Fibroblast of skin of abdomen (primary cell): ENCODE data around the gene TAF11L4. TPM values are rescaled to one million over a fixed set of nuclear protein-coding genes. Genes with fewer than 3 reads are reported as not detected.
"Not testable (repeated sequence)": the region's sequence is repeated elsewhere in the genome, so short reads cannot be mapped to it uniquely, and the experiment has no call there.

Experiments
- DNase-seq: peaks from one replicate; pipeline ENCODE4 v3.0.0-alpha.2; 2013
- polyA plus RNA-seq, 2 experiments: library from polyadenylated mRNA; unstranded; fragments of 120-200 nt; gene quantifications; one replicate each; pipeline ENCODE4 v1.2.1, GENCODE V29; 2013; ENCODE audit not compliant: insufficient read length in 2 of 2

The TAF11L4 gene
- polyA plus RNA-seq (2013, experiment 1 of 2; ENCODE audit: insufficient read length): not detected
- polyA plus RNA-seq (2013, experiment 2 of 2; ENCODE audit: insufficient read length): not detected

DNA sequence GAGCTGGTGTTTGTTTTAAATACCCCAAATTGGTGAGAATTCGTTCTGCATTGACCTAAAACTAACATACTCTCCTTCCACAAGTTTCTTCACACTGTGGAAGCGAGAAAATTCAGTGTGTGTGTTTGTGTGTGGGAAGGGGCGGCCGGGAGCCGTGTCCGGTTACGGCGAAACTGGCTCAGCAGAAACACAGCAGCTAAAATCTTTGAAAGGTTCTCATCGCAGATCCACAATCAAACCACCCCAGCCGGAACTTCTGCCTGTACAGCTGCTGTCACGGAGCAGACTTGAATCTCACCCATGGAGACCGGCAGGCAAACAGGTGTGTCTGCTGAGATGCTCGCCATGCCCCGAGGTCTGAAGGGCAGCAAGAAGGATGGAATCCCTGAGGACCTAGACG is at the start of gene TAF11L4:
TAF11L4 (plus strand) TSS at position 301 of the 400 bp plus-strand sequence.
- not testable (repeated sequence) for DNase-seq

DNA sequence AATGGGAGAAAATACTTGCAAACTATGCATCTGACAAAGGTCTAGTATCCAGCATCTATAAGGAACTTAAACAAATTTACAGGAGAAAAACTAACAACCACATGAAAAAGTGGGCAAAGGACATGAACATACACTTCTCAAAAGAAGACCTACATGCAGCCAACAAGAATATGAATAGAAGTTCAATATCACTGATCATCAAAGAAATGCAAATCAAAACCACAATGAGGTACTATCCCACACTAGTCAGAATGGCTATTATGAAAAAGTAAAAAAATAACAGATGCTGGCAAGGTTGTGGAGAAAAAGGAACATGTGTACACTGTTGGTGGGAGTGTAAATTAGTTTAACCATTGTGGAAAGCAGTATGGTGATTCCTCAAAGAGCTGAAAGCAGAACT is 46.5 kb upstream of the TAF11L4 start:
- not testable (repeated sequence) for DNase-seq

DNA sequence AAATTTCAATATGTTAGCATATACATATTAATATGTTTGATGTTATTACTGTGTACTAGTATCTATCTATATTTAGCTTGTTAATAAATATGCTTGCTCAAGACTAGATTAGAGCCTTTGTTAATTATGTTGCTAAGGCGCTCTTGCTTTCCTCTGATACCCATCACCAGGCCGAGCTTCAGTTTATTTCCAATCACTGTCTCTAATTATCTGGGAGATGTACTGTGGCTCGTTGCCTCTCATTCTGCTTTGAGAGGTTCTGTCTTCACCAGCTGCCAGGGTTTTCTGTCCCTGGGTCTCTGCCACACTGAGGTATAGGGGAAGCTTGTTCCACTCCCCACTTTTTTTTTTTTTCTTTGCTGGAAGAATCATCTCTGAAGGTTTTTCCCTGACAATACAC is 44.6 kb upstream of the TAF11L4 start:
- no peak for DNase-seq

DNA sequence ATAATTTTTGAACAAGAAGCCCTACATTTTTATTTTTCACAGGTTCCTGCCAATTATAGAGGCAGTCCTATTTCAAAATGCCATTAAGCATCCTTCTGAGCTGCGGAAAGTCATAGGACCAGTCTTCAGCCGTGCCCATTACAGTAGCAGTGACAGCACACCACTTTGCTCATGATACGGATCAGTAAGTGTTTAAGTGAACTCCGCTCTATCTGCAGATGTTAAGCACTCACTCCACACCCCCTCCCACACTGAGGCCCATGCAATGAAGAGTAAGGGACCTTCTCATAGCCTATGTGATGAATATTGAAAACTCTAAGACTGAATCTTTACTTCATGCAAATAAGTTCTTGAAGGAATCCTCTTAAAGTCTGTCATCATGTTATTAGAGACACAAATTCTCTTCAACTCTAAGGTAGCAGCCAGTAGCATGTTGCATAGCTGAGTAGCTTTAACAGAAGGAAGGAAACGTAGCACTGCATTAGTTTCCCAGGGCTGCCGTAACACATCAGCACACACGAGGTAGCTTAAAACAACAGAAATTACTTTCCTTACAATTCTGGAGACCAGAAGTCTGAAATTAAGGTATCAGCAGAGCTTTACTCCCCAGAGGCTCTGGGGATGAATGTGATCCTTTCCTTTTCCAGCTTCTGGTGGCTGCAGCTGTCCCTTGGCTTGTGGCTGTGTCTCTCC is 43.9 kb upstream of the TAF11L4 start:
- no peak for DNase-seq

DNA sequence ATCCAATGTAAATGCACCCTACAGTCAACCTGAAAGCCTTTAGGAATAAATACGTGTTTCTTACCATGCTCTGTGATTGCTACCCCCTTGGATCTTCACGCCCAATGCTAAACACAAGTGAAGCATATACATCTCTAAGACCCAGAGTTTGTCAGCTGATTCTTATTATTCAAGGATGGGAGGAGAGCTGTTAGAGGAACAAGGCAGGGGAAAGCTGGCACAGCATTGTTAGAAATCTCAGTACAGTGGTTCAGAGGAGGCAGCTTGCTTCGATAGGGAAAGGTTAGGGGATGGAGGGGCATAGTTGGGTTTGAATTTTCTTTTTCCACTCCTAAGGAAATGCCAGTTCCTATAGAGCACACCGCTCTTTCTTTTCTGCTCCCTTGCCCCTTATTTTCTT is 40.2 kb upstream of the TAF11L4 start:
- DNase-seq: no peak

DNA sequence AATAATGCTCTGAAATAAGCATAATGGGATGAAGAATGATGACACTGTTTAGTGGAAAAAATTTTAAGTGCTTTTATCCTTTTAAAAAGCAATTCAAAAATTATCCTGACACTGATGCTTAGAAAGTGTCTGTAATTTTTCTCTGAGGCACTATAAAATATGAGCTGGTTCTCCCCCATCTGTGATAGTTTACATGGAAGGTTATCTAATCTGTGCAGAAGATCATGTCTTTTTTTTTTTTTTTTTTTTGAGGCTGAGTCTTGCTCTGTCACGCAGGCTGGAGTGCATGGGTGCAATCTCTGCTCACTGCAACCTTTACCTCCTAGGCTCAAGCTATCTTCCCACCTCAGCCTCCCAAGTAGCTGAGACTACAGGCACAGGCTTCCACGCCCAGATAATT is 38.8 kb upstream of the TAF11L4 start:
- no peak for DNase-seq

DNA sequence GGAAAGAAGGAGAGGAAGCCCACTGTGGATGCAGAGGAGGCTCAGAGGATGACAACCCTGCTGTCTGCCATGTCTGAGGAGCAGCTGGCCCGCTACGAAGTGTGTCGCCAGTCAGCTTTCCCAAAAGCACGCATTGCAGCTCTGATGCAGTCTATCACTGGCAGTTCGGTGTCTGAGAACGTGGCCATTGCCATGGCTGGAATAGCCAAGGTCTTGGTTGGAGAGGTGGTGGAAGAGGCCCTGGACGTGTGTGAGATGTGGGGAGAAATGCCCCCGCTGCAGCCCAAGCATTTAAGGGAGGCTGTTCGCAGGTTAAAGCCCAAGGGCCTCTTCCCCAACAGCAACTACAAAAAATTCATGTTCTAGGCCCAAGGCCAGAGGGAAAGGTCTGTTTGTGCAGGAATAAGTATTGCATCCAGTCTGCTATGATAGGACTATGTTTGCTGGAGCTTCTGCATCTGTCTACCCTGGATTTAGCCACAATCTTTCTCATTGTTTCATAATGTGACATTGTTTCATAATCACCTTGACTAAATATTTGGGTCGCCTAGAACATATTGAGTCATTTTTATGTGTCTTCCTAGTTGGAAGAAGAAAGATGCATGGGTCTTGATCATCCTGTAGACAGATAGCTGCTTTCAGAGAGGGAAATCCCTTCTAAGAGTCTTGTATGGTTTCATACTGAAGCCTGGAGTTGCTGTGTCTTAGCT is 35.0 kb upstream of the TAF11L4 start:
- DNase-seq: not testable (repeated sequence)

DNA sequence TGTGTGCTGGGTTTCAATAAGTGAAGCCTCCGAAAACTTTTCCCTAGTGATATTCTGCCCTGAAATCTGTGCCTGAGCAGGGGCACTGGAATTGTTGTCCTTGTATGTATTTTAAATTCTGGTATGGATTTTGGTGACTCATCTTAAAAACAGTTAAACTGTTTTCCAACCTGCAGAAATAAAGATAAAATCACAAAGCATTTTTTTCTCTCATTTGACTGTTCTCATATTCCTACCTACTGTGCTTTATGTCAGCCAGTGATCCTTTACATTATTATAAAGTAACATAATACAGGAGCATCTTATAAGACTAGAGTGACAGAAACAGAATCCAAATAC is 34.5 kb upstream of the TAF11L4 start:
- no peak for DNase-seq

DNA sequence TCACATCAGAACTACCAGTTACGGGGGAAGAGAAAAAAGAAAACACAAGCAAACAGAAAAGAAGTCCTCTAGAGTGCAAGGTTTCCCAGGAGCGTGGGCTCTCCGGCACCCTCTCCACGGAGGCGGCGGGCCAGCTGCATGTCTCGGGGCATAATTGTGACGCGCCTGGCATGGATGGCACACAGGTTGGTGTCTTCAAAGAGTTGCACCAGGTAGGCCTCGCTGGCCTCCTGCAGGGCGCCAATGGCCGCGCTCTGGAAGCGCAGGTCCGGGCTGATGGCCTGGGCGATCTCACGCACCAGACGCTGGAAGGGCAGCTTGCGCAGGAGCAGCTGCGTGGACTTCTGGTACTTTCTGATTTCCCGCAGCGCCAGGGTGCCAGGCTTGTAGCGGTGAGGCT is 30.3 kb upstream of the TAF11L4 start:
- not testable (repeated sequence) for DNase-seq

DNA sequence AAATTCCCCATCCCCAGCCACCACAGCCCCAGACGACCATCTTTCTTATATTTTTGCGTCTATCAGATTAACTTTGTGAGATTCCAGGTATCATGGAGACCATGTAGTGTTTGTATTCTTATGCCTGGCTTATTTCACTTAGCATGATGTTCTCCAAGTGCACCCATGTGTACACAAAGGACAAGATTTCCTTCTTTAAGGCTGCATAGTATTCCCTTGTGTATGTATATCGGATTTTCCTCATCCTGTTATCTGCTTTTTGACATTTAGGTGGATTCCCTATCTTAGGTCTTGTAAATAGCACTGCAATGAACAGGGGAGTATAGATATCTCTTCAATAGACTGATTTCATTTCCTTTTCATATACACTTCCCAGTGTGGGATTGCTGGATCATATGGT is 28.8 kb upstream of the TAF11L4 start:
- no peak for DNase-seq

DNA sequence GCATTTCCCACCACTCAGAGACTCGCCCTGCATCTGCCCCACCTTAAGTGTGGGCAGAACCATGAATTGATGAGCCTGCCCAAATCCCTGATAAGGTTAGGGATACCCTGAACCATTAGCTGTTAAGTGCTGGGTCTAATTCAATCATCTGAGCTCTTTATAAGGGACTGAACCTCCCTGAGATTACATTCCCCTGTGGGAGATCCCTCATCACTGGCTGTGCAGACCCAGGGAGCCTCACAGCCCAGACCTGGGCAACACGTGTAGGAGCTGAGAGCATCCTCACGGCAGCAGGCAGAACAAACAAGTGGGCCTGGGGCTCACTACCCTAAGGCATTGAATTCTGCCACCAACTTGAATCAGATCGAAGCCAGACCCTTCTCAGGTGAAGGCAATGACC is 24.2 kb upstream of the TAF11L4 start:
- DNase-seq: no peak

DNA sequence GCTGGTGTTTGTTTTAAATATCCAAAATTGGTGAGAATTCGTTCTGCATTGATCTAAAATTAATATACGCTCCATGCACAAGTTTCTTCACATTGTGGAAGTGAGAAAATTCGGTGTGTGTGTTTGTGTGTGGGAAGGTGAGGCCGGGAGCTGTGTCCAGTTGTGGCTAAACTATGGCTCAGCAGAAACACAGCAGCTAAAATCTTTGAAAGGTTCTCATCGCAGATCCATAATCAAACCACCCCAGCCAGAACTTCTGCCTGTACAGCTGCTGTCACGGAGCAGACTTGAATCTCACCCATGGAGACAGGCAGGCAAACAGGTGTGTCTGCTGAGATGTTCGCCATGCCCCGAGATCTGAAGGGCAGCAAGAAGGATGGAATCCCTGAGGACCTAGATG is 23.7 kb upstream of the TAF11L4 start, which contains the start of gene TAF11L2:
TAF11L2 (plus strand) TSS at position 301 of the 400 bp plus-strand sequence.
- not testable (repeated sequence) for DNase-seq

DNA sequence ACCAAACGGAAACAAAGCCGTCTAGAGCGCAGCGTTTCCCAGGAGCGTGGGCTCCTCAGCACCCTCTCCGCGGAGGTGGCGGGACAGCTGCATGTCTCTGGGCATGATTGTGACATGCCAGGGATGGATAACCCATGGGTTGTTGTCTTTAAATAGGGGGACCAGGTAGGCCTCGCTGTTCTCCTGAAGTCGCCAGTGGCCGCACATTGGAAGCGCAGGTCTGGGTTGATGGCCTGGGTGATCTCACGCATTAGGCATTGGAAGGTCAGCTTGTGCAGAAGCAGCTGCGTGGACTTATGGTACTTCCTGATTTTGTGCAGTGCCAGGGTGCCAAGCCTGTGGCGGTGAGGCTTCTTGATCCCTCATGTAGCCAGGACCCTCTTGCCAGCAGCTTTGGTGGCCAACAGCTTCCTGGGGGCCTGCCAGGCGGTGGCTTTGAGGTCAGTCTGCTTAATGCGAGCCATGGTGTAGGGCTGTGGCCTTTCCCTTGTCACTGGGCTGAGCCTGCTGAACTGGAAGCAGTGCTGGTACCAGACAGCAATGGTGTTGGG is 9.8 kb upstream of the TAF11L4 start:
- no peak for DNase-seq

DNA sequence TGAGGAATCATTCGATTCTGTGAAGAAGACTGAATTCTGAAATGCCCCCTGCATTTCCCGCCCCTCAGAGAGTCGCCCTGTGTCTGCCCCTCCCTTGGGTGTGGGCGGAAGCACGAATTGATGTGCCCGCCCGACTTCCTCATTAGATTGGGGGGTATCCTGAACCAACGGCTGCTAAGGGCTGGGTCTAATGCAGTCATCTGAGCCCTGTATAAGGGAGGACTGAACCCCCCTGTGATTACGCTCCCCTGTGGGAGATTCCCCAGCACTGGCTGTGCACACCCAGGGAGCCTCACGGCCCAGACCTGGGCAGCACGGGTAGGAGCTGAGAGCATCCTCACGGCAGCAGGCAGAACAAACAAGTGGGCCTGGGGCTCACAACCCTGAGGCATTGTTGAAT is 4.1 kb upstream of the TAF11L4 start:
- DNase-seq: not testable (repeated sequence)

DNA sequence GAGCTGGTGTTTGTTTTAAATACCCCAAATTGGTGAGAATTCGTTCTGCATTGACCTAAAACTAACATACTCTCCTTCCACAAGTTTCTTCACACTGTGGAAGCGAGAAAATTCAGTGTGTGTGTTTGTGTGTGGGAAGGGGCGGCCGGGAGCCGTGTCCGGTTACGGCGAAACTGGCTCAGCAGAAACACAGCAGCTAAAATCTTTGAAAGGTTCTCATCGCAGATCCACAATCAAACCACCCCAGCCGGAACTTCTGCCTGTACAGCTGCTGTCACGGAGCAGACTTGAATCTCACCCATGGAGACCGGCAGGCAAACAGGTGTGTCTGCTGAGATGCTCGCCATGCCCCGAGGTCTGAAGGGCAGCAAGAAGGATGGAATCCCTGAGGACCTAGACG is 3.5 kb upstream of the TAF11L4 start, which contains the start of gene TAF11L3:
TAF11L3 (plus strand) TSS at position 301 of the 400 bp plus-strand sequence.
- DNase-seq: not testable (repeated sequence)

DNA sequence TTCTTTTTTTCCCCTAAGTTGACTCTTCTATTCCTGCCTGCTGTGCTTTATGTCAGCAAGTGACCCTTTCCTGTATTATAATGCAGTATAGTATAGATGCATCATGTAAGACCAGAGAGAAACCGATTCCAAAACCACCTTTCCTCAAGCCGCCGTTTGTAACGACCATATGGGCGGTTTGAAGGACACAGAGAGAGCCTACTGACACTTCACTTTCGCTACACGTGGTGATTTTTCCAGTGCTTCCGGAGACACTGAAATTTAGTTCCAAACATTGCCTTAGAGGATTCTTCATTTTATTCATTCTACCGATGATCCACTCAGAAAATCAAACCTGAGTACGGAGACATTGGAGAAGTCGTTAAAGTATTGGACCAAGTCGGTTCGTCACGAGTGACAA is 2.1 kb upstream of the TAF11L4 start:
- not testable (repeated sequence) for DNase-seq

DNA sequence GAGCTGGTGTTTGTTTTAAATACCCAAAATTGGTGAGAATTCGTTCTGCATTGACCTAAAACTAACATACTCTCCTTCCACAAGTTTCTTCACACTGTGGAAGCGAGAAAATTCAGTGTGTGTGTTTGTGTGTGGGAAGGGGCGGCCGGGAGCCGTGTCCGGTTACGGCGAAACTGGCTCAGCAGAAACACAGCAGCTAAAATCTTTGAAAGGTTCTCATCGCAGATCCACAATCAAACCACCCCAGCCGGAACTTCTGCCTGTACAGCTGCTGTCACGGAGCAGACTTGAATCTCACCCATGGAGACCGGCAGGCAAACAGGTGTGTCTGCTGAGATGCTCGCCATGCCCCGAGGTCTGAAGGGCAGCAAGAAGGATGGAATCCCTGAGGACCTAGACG is 3.3 kb downstream of the TAF11L4 start, which contains the start of gene TAF11L5:
TAF11L5 (plus strand) TSS at position 301 of the 400 bp plus-strand sequence.
- DNase-seq: not testable (repeated sequence)

DNA sequence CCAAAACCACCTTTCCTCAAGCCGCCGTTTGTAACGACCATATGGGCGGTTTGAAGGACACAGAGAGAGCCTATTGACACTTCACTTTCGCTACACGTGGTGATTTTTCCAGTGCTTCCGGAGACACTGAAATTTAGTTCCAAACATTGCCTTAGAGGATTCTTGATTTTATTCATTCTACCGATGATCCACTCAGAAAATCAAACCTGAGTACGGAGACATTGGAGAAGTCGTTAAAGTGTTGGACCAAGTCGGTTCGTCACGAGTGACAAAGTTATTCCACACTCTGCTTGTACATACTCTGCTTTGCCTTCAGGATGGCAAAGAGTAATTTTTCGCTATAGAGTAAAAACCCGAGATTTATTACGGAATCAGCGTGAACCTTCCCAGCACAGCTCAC is 4.9 kb downstream of the TAF11L4 start:
- peak; percentile 6 for DNase-seq

DNA sequence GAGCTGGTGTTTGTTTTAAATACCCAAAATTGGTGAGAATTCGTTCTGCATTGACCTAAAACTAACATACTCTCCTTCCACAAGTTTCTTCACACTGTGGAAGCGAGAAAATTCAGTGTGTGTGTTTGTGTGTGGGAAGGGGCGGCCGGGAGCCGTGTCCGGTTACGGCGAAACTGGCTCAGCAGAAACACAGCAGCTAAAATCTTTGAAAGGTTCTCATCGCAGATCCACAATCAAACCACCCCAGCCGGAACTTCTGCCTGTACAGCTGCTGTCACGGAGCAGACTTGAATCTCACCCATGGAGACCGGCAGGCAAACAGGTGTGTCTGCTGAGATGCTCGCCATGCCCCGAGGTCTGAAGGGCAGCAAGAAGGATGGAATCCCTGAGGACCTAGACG is 6.8 kb downstream of the TAF11L4 start, which contains the start of gene TAF11L6:
TAF11L6 (plus strand) TSS at position 301 of the 400 bp plus-strand sequence.
- DNase-seq: not testable (repeated sequence)
